Adrenal gland (tissue), 5 donors: ENCODE data around the gene DNAH12.

ENCODE experiments used
- CTCF ChIP-seq, 6 experiments: fragments of 450-650 bp in 4 of 6; fragments of 200-600 bp in 2 of 6; sonication (generic) in 1 of 6; IDR thresholded peaks; 1 replicate in 5 of 6; 2 replicates in 1 of 6; pipeline versions ENCODE4 v1.5.1 to v1.8.0; 2016 to 2021; ENCODE audit warnings: antibody characterized with exemption in 6 of 6, mild to moderate bottlenecking in 2 of 6, moderate library complexity in 1 of 6
- POLR2A ChIP-seq, 2 donors: fragments of 450-650 bp; IDR thresholded peaks; one replicate each; pipeline ENCODE4 v1.6.1; 2017; ENCODE audit warnings: antibody characterized with exemption in 2 of 2, mild to moderate bottlenecking in 2 of 2, moderate library complexity in 1 of 2
- donor health status: DM: no; HTN: no; CAD: no.

GRCh38 chr3:57451150-57451846, 92.8 kb downstream of the DNAH12 start:
- TF ChIP-seq CTCF (IDR thresholded peaks at IDR 0.05) (no peak), POLR2A (IDR thresholded peaks at IDR 0.05) (no peak)
